GM12873 (cell line): Measurements from ENCODE around the gene WSCD1.

Source experiments
- TF ChIP-seq, protein P1 (sequence below): IDR thresholded peaks from 2 replicates; pipeline ENCODE4 v1.5.1; 2012; ENCODE audit warnings: low read depth, mild to moderate bottlenecking, moderate library complexity, low read length, control low read depth; ENCODE audit not compliant: insufficient read depth; ENCODE audit errors: missing control alignments

Gene WSCD1

GRCh38 chr17:6035801-6036394 lies 34.3 kb upstream of the WSCD1 start:
- TF ChIP-seq, protein P1, sequence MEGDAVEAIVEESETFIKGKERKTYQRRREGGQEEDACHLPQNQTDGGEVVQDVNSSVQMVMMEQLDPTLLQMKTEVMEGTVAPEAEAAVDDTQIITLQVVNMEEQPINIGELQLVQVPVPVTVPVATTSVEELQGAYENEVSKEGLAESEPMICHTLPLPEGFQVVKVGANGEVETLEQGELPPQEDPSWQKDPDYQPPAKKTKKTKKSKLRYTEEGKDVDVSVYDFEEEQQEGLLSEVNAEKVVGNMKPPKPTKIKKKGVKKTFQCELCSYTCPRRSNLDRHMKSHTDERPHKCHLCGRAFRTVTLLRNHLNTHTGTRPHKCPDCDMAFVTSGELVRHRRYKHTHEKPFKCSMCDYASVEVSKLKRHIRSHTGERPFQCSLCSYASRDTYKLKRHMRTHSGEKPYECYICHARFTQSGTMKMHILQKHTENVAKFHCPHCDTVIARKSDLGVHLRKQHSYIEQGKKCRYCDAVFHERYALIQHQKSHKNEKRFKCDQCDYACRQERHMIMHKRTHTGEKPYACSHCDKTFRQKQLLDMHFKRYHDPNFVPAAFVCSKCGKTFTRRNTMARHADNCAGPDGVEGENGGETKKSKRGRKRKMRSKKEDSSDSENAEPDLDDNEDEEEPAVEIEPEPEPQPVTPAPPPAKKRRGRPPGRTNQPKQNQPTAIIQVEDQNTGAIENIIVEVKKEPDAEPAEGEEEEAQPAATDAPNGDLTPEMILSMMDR = no peak

- TF ChIP-seq, protein P1 = no peak
Measured at GRCh38 chr17:6040504-6040903, 29.7 kb upstream of the WSCD1 start.

DNA sequence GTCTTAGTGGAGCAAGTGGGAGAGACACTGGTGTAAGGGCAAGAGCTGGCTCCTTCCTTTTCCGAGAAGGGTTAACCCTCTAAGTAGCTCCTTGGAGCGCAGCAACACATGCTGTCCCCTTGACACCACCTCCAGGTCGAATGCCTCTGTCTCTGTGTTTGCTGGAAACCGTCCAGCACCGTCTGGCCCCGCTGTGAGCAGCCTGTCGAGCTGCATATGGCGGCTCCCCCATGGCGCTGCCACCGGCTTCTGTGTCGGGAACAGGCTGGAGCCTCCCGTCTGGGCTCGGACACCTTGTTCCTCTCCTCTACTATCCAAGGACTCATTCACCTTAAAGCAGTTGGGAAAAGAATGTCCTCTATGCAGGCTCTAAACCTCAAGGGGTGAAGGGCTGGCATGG lies 28.9 kb upstream of the WSCD1 start:
- TF ChIP-seq, protein P1 = no peak

- TF ChIP-seq, protein P1 = no peak
Measured at GRCh38 chr17:6043405-6043804, 26.8 kb upstream of the WSCD1 start.

DNA sequence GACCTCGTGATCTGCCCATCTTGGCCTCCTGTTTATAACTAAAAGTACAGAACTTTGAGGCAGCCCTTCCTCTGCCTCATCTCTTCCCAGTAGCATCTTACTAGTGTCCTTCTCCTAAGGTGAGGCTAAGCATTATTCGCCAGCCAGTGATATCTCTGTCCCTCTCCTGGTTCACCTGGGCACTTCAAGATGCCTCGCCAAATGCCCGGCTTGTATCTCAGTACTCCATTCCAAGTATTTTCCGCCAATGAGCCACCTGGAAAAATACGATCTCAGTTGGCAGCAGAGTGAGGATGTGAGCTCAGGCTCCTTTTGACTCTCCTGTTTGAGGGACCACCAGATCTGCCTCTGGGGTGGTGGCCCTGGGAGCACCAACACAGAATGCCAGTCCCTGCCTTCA lies 25.9 kb upstream of the WSCD1 start:
- TF ChIP-seq, protein P1 = no peak

DNA sequence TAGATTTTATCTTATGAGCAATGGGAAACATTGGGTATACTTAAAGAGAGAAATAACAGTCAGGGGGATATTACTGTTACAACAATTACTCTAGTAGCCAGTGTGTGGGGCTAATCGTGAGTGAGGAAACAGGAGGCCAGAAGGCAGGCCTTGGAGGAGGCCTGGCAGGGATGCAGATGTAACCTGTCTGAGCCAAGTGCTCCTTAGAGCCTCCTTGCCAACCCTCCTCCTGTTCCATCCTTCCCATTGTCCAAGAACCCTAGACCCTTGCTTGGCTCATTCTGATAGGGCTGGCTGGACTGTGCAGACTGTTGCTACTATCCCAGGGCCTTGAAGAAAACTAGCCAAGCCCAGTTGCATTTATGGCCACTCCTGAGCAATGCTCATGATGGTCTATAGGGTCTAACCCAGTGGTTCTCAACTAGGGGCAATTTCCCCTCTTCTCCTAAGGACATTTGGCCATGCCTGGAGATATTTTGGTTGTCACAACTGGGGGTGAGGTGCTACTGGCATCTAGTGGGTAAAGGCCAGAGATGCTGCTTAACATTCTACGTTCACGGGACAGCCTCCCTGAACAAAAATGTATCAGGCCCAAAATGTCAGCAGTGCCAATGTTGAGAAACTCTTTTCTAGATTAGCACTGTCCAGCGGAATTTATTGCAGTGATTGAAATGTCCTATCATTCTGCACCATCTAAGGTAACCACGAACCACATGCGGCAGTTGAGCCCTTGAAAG lies 24.4 kb upstream of the WSCD1 start:
- TF ChIP-seq, protein P1 = no peak

DNA sequence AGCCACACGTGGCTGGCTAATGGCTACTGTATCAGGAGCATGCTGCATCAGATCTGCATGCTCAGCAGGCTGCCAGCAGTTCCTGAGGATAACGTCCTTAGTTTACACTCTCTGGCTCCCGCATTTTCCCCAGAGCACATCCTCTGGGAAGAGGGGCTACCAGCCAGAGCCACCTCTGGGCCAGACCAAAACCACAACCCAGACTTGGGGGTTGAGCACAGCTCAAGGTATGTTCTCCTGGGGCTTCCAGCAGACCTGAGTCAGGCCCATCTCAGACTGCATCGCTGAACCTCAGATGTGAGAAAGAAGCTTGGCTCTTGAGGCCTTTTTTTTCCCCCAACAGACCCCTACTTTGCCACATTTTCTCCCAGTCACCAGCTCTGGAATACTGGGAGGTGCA lies 23.7 kb upstream of the WSCD1 start:
- TF ChIP-seq, protein P1 = no peak
